Measurements from ENCODE around the gene SSBP3.

The SSBP3 gene

GRCh38 chr1:54328066-54328636 lies 78.0 kb downstream of the SSBP3 start:
- no peak for DNase-seq (ENCODE audit: low spot score)

GRCh38 chr1:54327386-54328065 lies 78.7 kb downstream of the SSBP3 start:
- DNase-seq (ENCODE audit: low spot score): no peak

GRCh38 chr1:54326543-54327385 lies 79.4 kb downstream of the SSBP3 start:
- DNase-seq (ENCODE audit: low spot score): no peak

- DNase-seq (ENCODE audit: low spot score): no peak
Measured at GRCh38 chr1:54325703-54326461, 80.3 kb downstream of the SSBP3 start.

- no peak for DNase-seq (ENCODE audit: low spot score)
Measured at GRCh38 chr1:54325284-54325683, 80.9 kb downstream of the SSBP3 start.

GRCh38 chr1:54324251-54325140 lies 81.7 kb downstream of the SSBP3 start:
- no peak for DNase-seq (ENCODE audit: low spot score)

GRCh38 chr1:54323921-54324250 lies 82.3 kb downstream of the SSBP3 start:
- DNase-seq (ENCODE audit: low spot score): no peak

- no peak for DNase-seq (ENCODE audit: low spot score)
Measured at GRCh38 chr1:54323324-54323739, 82.9 kb downstream of the SSBP3 start.

- no peak for DNase-seq (ENCODE audit: low spot score)
Measured at GRCh38 chr1:54318246-54318814, 87.9 kb downstream of the SSBP3 start.

- DNase-seq (ENCODE audit: low spot score): no peak
Measured at GRCh38 chr1:54317084-54317483, 89.1 kb downstream of the SSBP3 start.

GRCh38 chr1:54315099-54315498 lies 91.1 kb downstream of the SSBP3 start:
- no peak for DNase-seq (ENCODE audit: low spot score)

- no peak for DNase-seq (ENCODE audit: low spot score)
Measured at GRCh38 chr1:54314696-54315095, 91.5 kb downstream of the SSBP3 start.

- DNase-seq (ENCODE audit: low spot score): no peak
Measured at GRCh38 chr1:54312796-54313316, 93.3 kb downstream of the SSBP3 start.

GRCh38 chr1:54311506-54311905 lies 94.7 kb downstream of the SSBP3 start:
- no peak for DNase-seq (ENCODE audit: low spot score)

- DNase-seq (ENCODE audit: low spot score): no peak
Measured at GRCh38 chr1:54310439-54311328, 95.5 kb downstream of the SSBP3 start.

GRCh38 chr1:54309631-54310366 lies 96.4 kb downstream of the SSBP3 start:
- DNase-seq (ENCODE audit: low spot score): peak; percentile 78

GRCh38 chr1:54307305-54307704 lies 98.9 kb downstream of the SSBP3 start:
- no peak for DNase-seq (ENCODE audit: low spot score)

- no peak for DNase-seq (ENCODE audit: low spot score)
Measured at GRCh38 chr1:54305906-54306514, 100.2 kb downstream of the SSBP3 start.

- DNase-seq (ENCODE audit: low spot score): no peak
Measured at GRCh38 chr1:54304518-54304917, 101.7 kb downstream of the SSBP3 start.

All from globus pallidus (tissue), 1 donor.